ENCODE results near the gene NBAS.

Gene NBAS

GRCh38 chr2:15436195-15436594 lies 124.9 kb downstream of the NBAS start:
- no peak for DNase-seq (ENCODE audit: low read depth)
- TF ChIP-seq CTCF (conservative IDR thresholded peaks at IDR 0.05; ENCODE audit: control insufficient read depth, insufficient read depth, low read depth, low read length) = no peak
- H3K4me3 ChIP-seq (ENCODE audit: control insufficient read depth, low read depth, low read length) = no peak overlapping the region

- no peak for TF ChIP-seq CTCF (conservative IDR thresholded peaks at IDR 0.05; ENCODE audit: control insufficient read depth, insufficient read depth, low read depth, low read length)
- no peak overlapping the region for H3K4me3 ChIP-seq (ENCODE audit: control insufficient read depth, low read depth, low read length)
- no peak for DNase-seq (ENCODE audit: low read depth)
These were observed 125.7 kb downstream of the NBAS start for GRCh38 chr2:15435474-15435873.

GRCh38 chr2:15432642-15433256 lies 128.4 kb downstream of the NBAS start:
- TF ChIP-seq CTCF (conservative IDR thresholded peaks at IDR 0.05; ENCODE audit: control insufficient read depth, insufficient read depth, low read depth, low read length) = no peak
- H3K4me3 ChIP-seq (ENCODE audit: control insufficient read depth, low read depth, low read length) = no peak overlapping the region
- DNase-seq (ENCODE audit: low read depth) = no peak

GRCh38 chr2:15429032-15429431 lies 132.1 kb downstream of the NBAS start:
- no peak for DNase-seq (ENCODE audit: low read depth)
- no peak overlapping the region for H3K4me3 ChIP-seq (ENCODE audit: control insufficient read depth, low read depth, low read length)
- no peak for TF ChIP-seq CTCF (conservative IDR thresholded peaks at IDR 0.05; ENCODE audit: control insufficient read depth, insufficient read depth, low read depth, low read length)

- TF ChIP-seq CTCF (conservative IDR thresholded peaks at IDR 0.05; ENCODE audit: control insufficient read depth, insufficient read depth, low read depth, low read length) = no peak
- no peak overlapping the region for H3K4me3 ChIP-seq (ENCODE audit: control insufficient read depth, low read depth, low read length)
- DNase-seq (ENCODE audit: low read depth) = no peak
These were observed 133.1 kb downstream of the NBAS start for GRCh38 chr2:15427987-15428386.

GRCh38 chr2:15426606-15427005 lies 134.5 kb downstream of the NBAS start:
- DNase-seq (ENCODE audit: low read depth) = no peak
- no peak overlapping the region for H3K4me3 ChIP-seq (ENCODE audit: control insufficient read depth, low read depth, low read length)
- TF ChIP-seq CTCF (conservative IDR thresholded peaks at IDR 0.05; ENCODE audit: control insufficient read depth, insufficient read depth, low read depth, low read length) = no peak

GRCh38 chr2:15425712-15426111 lies 135.4 kb downstream of the NBAS start:
- H3K4me3 ChIP-seq (ENCODE audit: control insufficient read depth, low read depth, low read length) = no peak overlapping the region
- no peak for DNase-seq (ENCODE audit: low read depth)
- no peak for TF ChIP-seq CTCF (conservative IDR thresholded peaks at IDR 0.05; ENCODE audit: control insufficient read depth, insufficient read depth, low read depth, low read length)
